H1 (cell line): ENCODE results near the gene SNRNP200. TPM values are rescaled to one million over a fixed set of nuclear protein-coding genes. Genes with fewer than 3 reads are reported as not detected.

Source experiments
- CTCF ChIA-PET: fragments of 300-600 bp; sonication (Branson Sonifier 250); formaldehyde crosslinking; loops from one replicate; lab custom pipeline; 2021; ENCODE audit not compliant: partially characterized antibody; lab: Charles Lee
- POLR2A ChIA-PET: fragments of 300-600 bp; sonication (Branson Sonifier 250); formaldehyde crosslinking; loops from one replicate; lab custom pipeline; 2021; ENCODE audit warnings: inconsistent platforms; ENCODE audit not compliant: partially characterized antibody; lab: Charles Lee
- DNase-seq, 2 experiments: peaks; one replicate each; pipeline versions ENCODE4 v3.0.0 to v3.0.0-alpha.2; 2010 to 2022; ENCODE audit warnings: low spot score in 2 of 2, low read depth in 1 of 2, mixed read lengths in 1 of 2
- FAIRE-seq: peaks from 2 replicates; lab custom pipeline; 2011; peaks lifted over from hg19 to GRCh38; lab: Jason Lieb, UNC
- H2AFZ ChIP-seq: 2 replicates; pipeline ENCODE4 v1.8.1; 2012; ENCODE audit warnings: low read length, inconsistent platforms
- H2AK5ac ChIP-seq: 2 replicates; pipeline ENCODE4 v1.6.1; 2013; ENCODE audit warnings: low read depth, low read length
- H2BK120ac ChIP-seq: replicated peaks from 2 replicates; pipeline ENCODE3; 2013; ENCODE audit warnings: low read depth, low read length, inconsistent platforms
- H2BK12ac ChIP-seq: 2 replicates; pipeline ENCODE4 v1.6.1; 2013; ENCODE audit warnings: low read depth, low read length
- H2BK15ac ChIP-seq: 2 replicates; pipeline ENCODE4 v1.6.1; 2013; ENCODE audit warnings: low read length
- H2BK20ac ChIP-seq: 2 replicates; pipeline ENCODE4 v1.6.1; 2013; ENCODE audit warnings: low read length
- H2BK5ac ChIP-seq: 2 replicates; pipeline ENCODE4 v1.6.1; 2013; ENCODE audit warnings: low read depth, low read length
- H3K14ac ChIP-seq: 2 replicates; pipeline ENCODE4 v1.6.1; 2013; ENCODE audit warnings: inconsistent platforms; ENCODE audit not compliant: insufficient read length
- H3K18ac ChIP-seq: 2 replicates; pipeline ENCODE4 v1.6.1; 2013; ENCODE audit warnings: low read length; ENCODE audit errors: extremely low read depth
- H3K23ac ChIP-seq: 2 replicates; pipeline ENCODE4 v1.6.1; 2013; ENCODE audit warnings: inconsistent platforms; ENCODE audit not compliant: insufficient read length
- H3K23me2 ChIP-seq: 2 replicates; pipeline ENCODE4 v1.6.1; 2013; ENCODE audit warnings: low read depth, low read length
- H3K27ac ChIP-seq: 2 replicates; pipeline ENCODE4 v1.6.1; 2011; ENCODE audit warnings: low read depth, low read length, inconsistent platforms
- H3K27me3 ChIP-seq, 4 experiments: replicated peaks in 1 of 4; 1 replicate in 1 of 4; 2 replicates in 3 of 4; pipeline versions ENCODE4 v1.6.1 to v1.8.1; 2011 to 2013; ENCODE audit warnings: low read length in 3 of 4, mild to moderate bottlenecking in 3 of 4, inconsistent platforms in 2 of 4, mixed read lengths in 2 of 4, moderate library complexity in 1 of 4; ENCODE audit not compliant: control insufficient read depth in 3 of 4, insufficient read depth in 3 of 4; ENCODE audit errors: extremely low read depth in 1 of 4
- H3K36me3 ChIP-seq, 4 experiments: 2 replicates each; pipeline versions ENCODE4 v1.6.1 to v1.8.1; 2011 to 2013; ENCODE audit warnings: mild to moderate bottlenecking in 4 of 4, low read length in 3 of 4, moderate library complexity in 2 of 4, control low read depth in 1 of 4, inconsistent platforms in 1 of 4; ENCODE audit not compliant: insufficient read depth in 4 of 4, control insufficient read depth in 2 of 4
- H3K4ac ChIP-seq: replicated peaks from 2 replicates; pipeline ENCODE3; 2013; ENCODE audit warnings: low read length, low read depth, mixed read lengths, inconsistent platforms; ENCODE audit not compliant: insufficient read length
- H3K4me1 ChIP-seq, 4 experiments: replicated peaks in 1 of 4; 1 replicate in 1 of 4; 2 replicates in 3 of 4; pipeline versions ENCODE4 v1.6.1 to v1.8.1; 2011 to 2013; ENCODE audit warnings: low read length in 3 of 4, inconsistent platforms in 2 of 4, mixed read lengths in 1 of 4; ENCODE audit not compliant: insufficient read depth in 4 of 4, control insufficient read depth in 3 of 4
- H3K4me2 ChIP-seq, 2 experiments: 2 replicates each; pipeline versions ENCODE4 v1.6.1 to v1.8.1; 2011 to 2013; ENCODE audit warnings: low read depth in 2 of 2, low read length in 2 of 2, control low read depth in 1 of 2, inconsistent platforms in 1 of 2, mild to moderate bottlenecking in 1 of 2; ENCODE audit not compliant: insufficient read depth in 1 of 2
- H3K4me3 ChIP-seq, 4 experiments: fragments of 200-600, 300-600 bp in 1 of 4; sonication (generic), shearing (Covaris generic), sonication (Bioruptor Twin) in 1 of 4; 2 replicates each; pipeline versions ENCODE4 v1.5.1 to v1.8.1; 2011 to 2016; ENCODE audit warnings: low read length in 4 of 4, low read depth in 3 of 4, control low read depth in 2 of 4, inconsistent platforms in 2 of 4, mild to moderate bottlenecking in 2 of 4, mixed read lengths in 1 of 4, moderate library complexity in 1 of 4; ENCODE audit not compliant: insufficient read depth in 2 of 4; ENCODE audit errors: extremely low read depth in 1 of 4
- H3K56ac ChIP-seq: replicated peaks from 2 replicates; pipeline ENCODE3; 2013; ENCODE audit warnings: low read depth, mild to moderate bottlenecking, mixed read lengths, low read length, inconsistent platforms; ENCODE audit not compliant: insufficient read length
- H3K79me1 ChIP-seq: 2 replicates; pipeline ENCODE4 v1.6.1; 2013; ENCODE audit warnings: low read depth, low read length, control low read depth
- H3K79me2 ChIP-seq, 2 experiments: 2 replicates each; pipeline versions ENCODE4 v1.6.1 to v1.8.1; 2012 to 2013; ENCODE audit warnings: low read length in 2 of 2, mild to moderate bottlenecking in 2 of 2, inconsistent platforms in 1 of 2; ENCODE audit not compliant: insufficient read depth in 2 of 2, control insufficient read depth in 1 of 2
- H3K9ac ChIP-seq, 4 experiments: replicated peaks in 1 of 4; 1 replicate in 1 of 4; 2 replicates in 3 of 4; pipeline versions ENCODE4 v1.6.1 to v1.8.1; 2011 to 2013; ENCODE audit warnings: low read depth in 3 of 4, low read length in 3 of 4, control low read depth in 2 of 4, mild to moderate bottlenecking in 2 of 4, moderate library complexity in 2 of 4, inconsistent platforms in 1 of 4; ENCODE audit errors: extremely low read depth in 1 of 4
- H3K9me3 ChIP-seq, 2 experiments: 2 replicates each; pipeline versions ENCODE4 v1.6.1 to v1.8.1; 2012 to 2013; ENCODE audit warnings: mild to moderate bottlenecking in 2 of 2, moderate library complexity in 2 of 2, control low read depth in 1 of 2, inconsistent platforms in 1 of 2, low read depth in 1 of 2, low read length in 1 of 2, mixed read lengths in 1 of 2; ENCODE audit not compliant: insufficient read depth in 2 of 2
- H4K20me1 ChIP-seq, 2 experiments: replicated peaks in 1 of 2; 2 replicates each; pipeline versions ENCODE3 to v1.8.1; 2011 to 2013; ENCODE audit warnings: inconsistent platforms in 2 of 2, low read length in 2 of 2, mild to moderate bottlenecking in 1 of 2; ENCODE audit not compliant: insufficient read depth in 2 of 2, control insufficient read depth in 1 of 2
- H4K5ac ChIP-seq: 2 replicates; pipeline ENCODE4 v1.6.1; 2013; ENCODE audit warnings: low read length, low read depth, mixed read lengths, inconsistent platforms; ENCODE audit not compliant: insufficient read length
- H4K8ac ChIP-seq: 2 replicates; pipeline ENCODE4 v1.8.0; 2013; ENCODE audit warnings: mild to moderate bottlenecking, moderate library complexity, low read length, inconsistent platforms; ENCODE audit not compliant: insufficient read depth; ENCODE audit errors: extremely low read depth
- H4K91ac ChIP-seq: replicated peaks from 2 replicates; pipeline ENCODE3; 2013; ENCODE audit warnings: low read length, mixed read lengths, inconsistent platforms; ENCODE audit not compliant: insufficient read length
- ATF2 ChIP-seq: IDR thresholded peaks from 2 replicates; pipeline ENCODE4 v1.6.1; 2012; ENCODE audit warnings: low read length, inconsistent platforms
- CTBP2 ChIP-seq: IDR thresholded peaks from 2 replicates; pipeline ENCODE4 v1.7.0; 2011; ENCODE audit warnings: borderline replicate concordance, mild to moderate bottlenecking, moderate library complexity, mixed read lengths, low read length; ENCODE audit not compliant: insufficient read depth, insufficient read length
- RXRA ChIP-seq: IDR thresholded peaks from 2 replicates; pipeline ENCODE4 v1.6.1; 2011; ENCODE audit warnings: low read depth, mild to moderate bottlenecking, low read length, moderate library complexity; ENCODE audit not compliant: insufficient read depth
- WGBS, 2 experiments: shearing (Covaris generic) in 1 of 2; methylation state at CpG; one replicate each; pipeline versions ENCODE4 v1.1.6 to v1.1.7; 2013 to 2015; ENCODE audit warnings: low lambda C conversion rate in 2 of 2, mixed read lengths in 2 of 2, inconsistent platforms in 1 of 2, low coverage in 1 of 2, missing lambda C conversion rate in 1 of 2; ENCODE audit not compliant: insufficient replicate concordance in 2 of 2, insufficient coverage in 1 of 2, insufficient read length in 1 of 2; ENCODE audit errors: extremely low coverage in 1 of 2, missing lambda C conversion rate in 1 of 2; 5-methylcytosine and 5-hydroxymethylcytosine counted together
- polyA plus RNA-seq, 7 experiments: library from polyadenylated mRNA; depleted of rRNA in 3 of 7; stranded (reverse) in 5 of 7; unstranded in 2 of 7; fragments of >200 nt in 5 of 7; fragments of 200-250 nt in 2 of 7; gene quantifications; 1 replicate in 5 of 7; 2 replicates in 1 of 7; 4 replicates in 1 of 7; pipeline versions ENCODE4 v1.2.1 to v1.2.3, GENCODE V29; 2011 to 2013; ENCODE audit warnings: missing spikeins in 2 of 7, mixed read lengths in 2 of 7
- total RNA-seq: library from RNA; stranded (reverse); fragmentation: NEBNext Ultra II Directional; extraction: Animal tissue kit (Norgen Biotek cat#: 25700); gene quantifications from 2 replicates; pipeline ENCODE4 v1.2.1, GENCODE V29; 2021

The SNRNP200 gene
- total and polyA plus RNA-seq, 2 of the 8 experiments (the other 6 are each of a cell fraction or from before 2014, with no cell fraction given), result 190 to 289 TPM

- Histone ChIP-seq H3K27me3 (no peaks in the 10 kb centered on the region), H3K27ac (no peak overlapping the region), H3K23me2 (no peaks in the 10 kb centered on the region), H3K18ac (no peak overlapping the region), H2BK20ac (no peak overlapping the region), H3K4me1 (no peaks in the 10 kb centered on the region; a peak in 1 of 7 replicates), H2BK12ac (no peak overlapping the region), H3K23ac (no peak overlapping the region), H3K4me2 (no peak overlapping the region), H2AK5ac (no peak overlapping the region), H3K79me1 (0 out of 2 replicates have a peak, but pooled peaks cover 4% of the 10 kb centered on the region), H2AFZ (no peak overlapping the region), H4K20me1 (peaks cover 2 to 5% of the 10 kb centered on the region in 2 experiments), H4K5ac (no peak overlapping the region), H3K36me3 (peaks cover 27 to 70% (median 68%) of the 10 kb centered on the region in 4 experiments), H4K8ac (no peak overlapping the region), H3K14ac (no peak overlapping the region), H3K4me3 (no peak overlapping the region), H3K56ac (no peak overlapping the region), H3K9ac (no peak overlapping the region), H3K9me3 (no peaks in the 10 kb centered on the region), H2BK5ac (no peak overlapping the region), H2BK15ac (no peak overlapping the region), H2BK120ac (no peak overlapping the region), H3K79me2 (peaks cover 0 to 11% of the 10 kb centered on the region in 2 experiments; a peak in 2 of 4 replicates), H3K4ac (no peak overlapping the region), H4K91ac (no peak overlapping the region)
- POLR2A ChIA-PET, result interaction anchor here (0.6 to 2.6 kb wide), 10 partner anchors 8 to 72 kb away, joined by 3 to 11 read pairs (median 5); partner anchors contain the start of genes ITPRIPL1 and NCAPH
- DNase-seq, result no peak
- CTCF ChIA-PET, result interaction anchor here (0.6 to 2.1 kb wide), 18 partner anchors 8 to 164 kb away, joined by 3 to 16 read pairs (median 4); no protein-coding TSS in a partner anchor
- WGBS, 2 experiments, result 82% methylated on average over 6 of the region's 6 CpGs; no CpG with 5 or more reads in 1 of the 2 experiments
- FAIRE-seq, result no peak
- TF ChIP-seq ATF2, result no peak
- no peak for TF ChIP-seq CTBP2
- no peak for TF ChIP-seq RXRA
Observed at GRCh38 chr2:96345868-96346462, 40.6 kb upstream of the SNRNP200 start.
